ENCODE results near the gene SLC22A12. TPM values are rescaled to one million over a fixed set of nuclear protein-coding genes. Genes with fewer than 3 reads are reported as not detected.

SLC22A12 gene
- total RNA-seq, 4 donors from 2014 or later = 0.56 TPM; not detected in 3

- TF ChIP-seq, protein P1, sequence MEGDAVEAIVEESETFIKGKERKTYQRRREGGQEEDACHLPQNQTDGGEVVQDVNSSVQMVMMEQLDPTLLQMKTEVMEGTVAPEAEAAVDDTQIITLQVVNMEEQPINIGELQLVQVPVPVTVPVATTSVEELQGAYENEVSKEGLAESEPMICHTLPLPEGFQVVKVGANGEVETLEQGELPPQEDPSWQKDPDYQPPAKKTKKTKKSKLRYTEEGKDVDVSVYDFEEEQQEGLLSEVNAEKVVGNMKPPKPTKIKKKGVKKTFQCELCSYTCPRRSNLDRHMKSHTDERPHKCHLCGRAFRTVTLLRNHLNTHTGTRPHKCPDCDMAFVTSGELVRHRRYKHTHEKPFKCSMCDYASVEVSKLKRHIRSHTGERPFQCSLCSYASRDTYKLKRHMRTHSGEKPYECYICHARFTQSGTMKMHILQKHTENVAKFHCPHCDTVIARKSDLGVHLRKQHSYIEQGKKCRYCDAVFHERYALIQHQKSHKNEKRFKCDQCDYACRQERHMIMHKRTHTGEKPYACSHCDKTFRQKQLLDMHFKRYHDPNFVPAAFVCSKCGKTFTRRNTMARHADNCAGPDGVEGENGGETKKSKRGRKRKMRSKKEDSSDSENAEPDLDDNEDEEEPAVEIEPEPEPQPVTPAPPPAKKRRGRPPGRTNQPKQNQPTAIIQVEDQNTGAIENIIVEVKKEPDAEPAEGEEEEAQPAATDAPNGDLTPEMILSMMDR (IDR thresholded peaks at IDR 0.05) = no peak
- DNase-seq (ENCODE audit: low spot score) (no peak), ATAC-seq (ENCODE audit: low FRiP score) (no peak)
Observed at GRCh38 chr11:64597671-64598101, 6.7 kb downstream of the SLC22A12 start.

GRCh38 chr11:64598106-64598796, 7.2 kb downstream of the SLC22A12 start:
- DNase-seq (ENCODE audit: low spot score) (no peak), ATAC-seq (ENCODE audit: low FRiP score) (no peak)
- TF ChIP-seq, protein P1 (IDR thresholded peaks at IDR 0.05) = no peak

DNA sequence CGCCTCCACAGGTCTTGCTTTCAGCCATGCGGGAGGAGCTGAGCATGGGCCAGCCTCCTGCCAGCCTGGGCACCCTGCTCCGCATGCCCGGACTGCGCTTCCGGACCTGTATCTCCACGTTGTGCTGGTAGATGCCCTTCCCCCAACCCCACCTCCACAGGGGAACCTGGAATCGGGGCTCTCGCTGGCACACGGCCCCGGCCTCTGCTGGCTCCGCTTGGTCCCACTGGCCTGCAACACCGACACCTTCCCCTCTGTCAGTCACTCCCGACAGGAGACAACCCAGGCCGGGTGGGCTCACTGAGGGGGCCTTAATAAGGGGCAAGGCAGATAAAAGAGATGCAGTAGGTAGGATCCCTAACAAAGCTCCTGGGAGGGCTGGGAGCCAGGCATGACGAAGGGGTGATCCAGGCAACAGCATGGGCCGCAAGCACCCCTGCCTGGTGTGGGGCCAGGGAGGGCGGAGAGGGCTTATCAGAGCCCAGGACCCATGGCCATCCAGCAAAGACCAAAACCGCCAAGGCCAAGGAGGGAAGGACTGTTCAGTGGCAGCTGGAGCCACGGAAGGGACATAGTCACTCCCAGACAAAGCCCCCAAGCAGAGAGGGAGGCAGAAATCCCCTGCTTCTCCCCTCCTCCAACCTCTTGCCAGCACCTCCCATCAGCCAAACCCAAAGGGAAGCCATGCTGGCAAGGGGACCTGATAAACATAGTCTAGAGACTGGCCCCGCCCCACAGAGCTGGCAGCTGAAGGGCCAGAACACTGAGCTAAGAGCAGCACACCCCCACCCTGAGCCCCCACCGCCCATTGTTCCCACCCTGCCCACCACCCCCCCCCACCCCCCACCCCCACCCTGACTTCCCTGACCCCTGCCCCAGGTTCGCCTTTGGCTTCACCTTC, 8.0 kb downstream of the SLC22A12 start:
- DNase-seq (ENCODE audit: low spot score) (no peak), ATAC-seq (ENCODE audit: low FRiP score) (no peak)
- TF ChIP-seq, protein P1 (IDR thresholded peaks at IDR 0.05) = no peak

GRCh38 chr11:64599698-64600211, 8.7 kb downstream of the SLC22A12 start:
- no peak for DNase-seq (ENCODE audit: low spot score)

DNA sequence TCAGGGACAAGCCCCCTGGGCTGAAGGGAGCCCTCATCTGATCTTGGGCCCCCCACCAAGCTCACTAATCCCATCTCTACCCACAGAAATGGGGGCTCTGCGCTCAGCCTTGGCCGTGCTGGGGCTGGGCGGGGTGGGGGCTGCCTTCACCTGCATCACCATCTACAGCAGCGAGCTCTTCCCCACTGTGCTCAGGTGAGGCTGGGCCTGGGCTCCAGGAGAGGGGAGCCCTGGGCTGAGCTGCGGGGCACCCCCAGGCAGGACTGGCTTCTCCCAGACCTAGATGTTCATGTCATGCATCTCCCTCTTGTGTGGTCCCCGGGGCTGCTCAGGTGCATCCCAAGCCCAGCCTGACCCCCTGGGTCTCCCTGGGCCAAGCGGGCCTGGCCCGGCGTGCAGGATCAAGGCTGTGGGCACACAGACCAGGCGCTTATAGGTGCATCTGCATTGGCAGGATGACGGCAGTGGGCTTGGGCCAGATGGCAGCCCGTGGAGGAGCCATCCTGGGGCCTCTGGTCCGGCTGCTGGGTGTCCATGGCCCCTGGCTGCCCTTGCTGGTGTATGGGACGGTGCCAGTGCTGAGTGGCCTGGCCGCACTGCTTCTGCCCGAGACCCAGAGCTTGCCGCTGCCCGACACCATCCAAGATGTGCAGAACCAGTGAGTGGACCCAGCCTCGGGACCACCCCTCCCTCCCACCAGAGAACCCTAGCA, 9.4 kb downstream of the SLC22A12 start:
- DNase-seq (ENCODE audit: low spot score) (no peak), ATAC-seq (ENCODE audit: low FRiP score) (no peak)
- TF ChIP-seq, protein P1 (IDR thresholded peaks at IDR 0.05) = no peak

More at GRCh38 chr11:64599698-64600211, 8.7 kb downstream of the SLC22A12 start:
- no peak for ATAC-seq (ENCODE audit: low FRiP score)
- TF ChIP-seq, protein P1 (IDR thresholded peaks at IDR 0.05) = no peak

DNA sequence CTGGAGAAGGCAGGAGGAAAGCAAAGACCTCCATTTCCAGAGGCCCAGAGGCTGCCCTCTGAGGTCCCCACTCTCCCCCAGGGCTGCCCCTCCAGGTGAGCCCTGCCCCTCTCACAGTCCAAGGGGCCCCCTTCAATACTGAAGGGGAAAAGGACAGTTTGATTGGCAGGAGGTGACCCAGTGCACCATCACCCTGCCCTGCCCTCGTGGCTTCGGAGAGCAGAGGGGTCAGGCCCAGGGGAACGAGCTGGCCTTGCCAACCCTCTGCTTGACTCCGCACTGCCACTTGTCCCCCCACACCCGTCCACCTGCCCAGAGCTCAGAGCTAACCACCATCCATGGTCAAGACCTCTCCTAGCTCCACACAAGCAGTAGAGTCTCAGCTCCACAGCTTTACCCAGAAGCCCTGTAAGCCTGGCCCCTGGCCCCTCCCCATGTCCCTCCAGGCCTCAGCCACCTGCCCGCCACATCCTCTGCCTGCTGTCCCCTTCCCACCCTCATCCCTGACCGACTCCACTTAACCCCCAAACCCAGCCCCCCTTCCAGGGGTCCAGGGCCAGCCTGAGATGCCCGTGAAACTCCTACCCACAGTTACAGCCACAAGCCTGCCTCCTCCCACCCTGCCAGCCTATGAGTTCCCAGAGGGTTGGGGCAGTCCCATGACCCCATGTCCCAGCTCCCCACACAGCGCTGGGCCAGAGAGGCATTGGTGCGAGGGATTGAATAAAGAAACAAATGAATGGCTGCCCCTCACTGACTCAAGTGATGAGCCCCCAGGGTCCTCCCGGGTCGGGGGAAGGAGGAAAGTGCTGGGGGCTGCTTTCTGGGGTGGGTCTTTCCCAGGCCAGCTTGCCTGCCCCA, 10.8 kb downstream of the SLC22A12 start:
- ATAC-seq (ENCODE audit: low FRiP score) (no peak), DNase-seq (ENCODE audit: low spot score) (no peak)
- TF ChIP-seq, protein P1 (IDR thresholded peaks at IDR 0.05) = no peak
